NOMO-1 treated with DMSO at 0.1 percent for 48 hours (cell line): Measurements from ENCODE around the gene CBARP.
A peak's percentile ranks its signal among the peaks of the same experiment; 100 is the strongest.

Experiments used
- DNase-seq: peaks from one replicate; lab custom pipeline; 2025; ENCODE audit not compliant: unreplicated experiment; lab: John Stamatoyannopoulos, UW

CBARP gene

DNA sequence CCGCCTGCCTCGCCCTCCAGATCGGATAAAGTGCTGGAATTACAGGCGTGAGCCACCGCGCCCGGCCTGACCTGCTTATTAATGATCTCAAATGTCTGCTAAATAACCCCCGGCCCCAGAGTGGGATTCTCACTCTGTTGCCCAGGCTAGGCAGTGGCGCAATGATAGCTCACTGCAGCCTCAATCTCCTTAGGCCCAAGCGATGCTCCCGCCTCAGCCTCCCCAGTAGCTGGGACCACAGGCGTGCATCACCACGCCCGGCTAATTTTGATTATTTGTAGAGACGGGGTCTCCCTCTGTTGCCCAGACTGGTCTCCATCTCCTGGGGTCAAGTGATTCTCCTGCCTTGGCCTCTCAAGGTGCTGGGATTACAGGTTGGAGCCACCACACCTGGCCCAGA lies 3.1 kb upstream of the CBARP start:
- DNase-seq, result no peak

DNA sequence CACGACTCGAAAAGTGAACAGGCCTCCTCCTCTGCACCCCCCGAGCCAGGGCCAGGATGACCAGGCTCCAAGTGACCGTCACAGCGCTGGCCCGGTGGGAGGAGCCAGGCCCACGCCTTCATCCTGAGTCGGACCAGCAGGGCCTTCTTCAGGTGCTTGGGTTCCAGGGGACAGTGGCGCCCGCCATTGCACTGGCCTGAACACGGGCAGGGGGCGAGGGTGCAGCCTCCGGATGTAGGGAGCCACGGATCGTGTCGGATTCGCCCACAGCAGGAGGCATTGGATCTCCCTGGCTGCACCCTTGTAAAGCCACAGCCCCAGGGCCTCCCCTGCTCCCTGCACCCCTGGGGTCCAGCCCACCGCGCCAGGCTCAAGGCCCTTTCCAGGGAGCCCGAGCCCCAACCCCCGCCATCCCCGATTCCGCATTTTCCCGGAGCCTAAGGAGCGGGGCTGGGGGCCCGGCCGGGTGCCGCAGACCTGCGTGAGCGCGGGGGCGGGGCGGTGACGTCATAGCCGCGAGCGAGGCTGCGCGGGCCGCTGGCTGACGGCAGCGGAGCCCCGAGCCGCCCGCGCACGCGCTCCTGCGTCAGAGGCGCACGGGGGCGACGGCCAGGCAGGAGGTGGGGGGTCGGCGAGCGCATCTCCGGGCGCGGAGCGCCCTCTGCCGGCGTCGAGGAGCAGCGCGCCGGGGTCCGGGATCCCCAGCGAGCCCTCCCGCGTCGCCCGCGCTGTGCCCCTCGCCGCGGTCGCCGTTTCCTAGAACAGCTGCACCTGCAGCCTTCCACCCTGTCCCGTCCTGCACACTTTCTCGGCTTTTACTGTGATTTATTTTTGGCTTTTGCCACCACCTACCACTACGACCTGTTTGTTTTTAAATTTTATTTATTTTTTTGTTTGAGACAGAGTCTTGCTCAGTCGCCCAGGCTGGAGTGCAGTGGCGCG lies 2.3 kb upstream of the CBARP start:
- DNase-seq, result peak; percentile 68

DNA sequence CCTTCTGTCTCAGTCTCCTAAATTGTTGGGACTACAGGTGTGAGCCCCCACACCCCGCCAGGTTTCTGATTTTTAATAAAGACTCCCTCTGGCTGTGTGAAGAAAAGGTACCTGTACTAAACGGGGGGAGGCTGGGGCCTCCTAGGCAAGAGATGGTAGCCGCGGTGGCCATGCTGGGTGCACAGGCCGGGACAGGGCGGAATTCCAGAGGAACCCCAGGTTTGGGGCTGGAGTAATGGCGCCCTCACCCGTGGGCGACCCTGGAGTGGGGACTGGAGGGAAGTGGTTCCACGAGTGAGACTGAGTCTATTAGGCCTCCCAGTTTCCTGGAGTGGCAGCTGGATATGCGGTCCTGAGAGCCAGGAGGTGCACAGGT lies 1.6 kb upstream of the CBARP start:
- no peak for DNase-seq

DNA sequence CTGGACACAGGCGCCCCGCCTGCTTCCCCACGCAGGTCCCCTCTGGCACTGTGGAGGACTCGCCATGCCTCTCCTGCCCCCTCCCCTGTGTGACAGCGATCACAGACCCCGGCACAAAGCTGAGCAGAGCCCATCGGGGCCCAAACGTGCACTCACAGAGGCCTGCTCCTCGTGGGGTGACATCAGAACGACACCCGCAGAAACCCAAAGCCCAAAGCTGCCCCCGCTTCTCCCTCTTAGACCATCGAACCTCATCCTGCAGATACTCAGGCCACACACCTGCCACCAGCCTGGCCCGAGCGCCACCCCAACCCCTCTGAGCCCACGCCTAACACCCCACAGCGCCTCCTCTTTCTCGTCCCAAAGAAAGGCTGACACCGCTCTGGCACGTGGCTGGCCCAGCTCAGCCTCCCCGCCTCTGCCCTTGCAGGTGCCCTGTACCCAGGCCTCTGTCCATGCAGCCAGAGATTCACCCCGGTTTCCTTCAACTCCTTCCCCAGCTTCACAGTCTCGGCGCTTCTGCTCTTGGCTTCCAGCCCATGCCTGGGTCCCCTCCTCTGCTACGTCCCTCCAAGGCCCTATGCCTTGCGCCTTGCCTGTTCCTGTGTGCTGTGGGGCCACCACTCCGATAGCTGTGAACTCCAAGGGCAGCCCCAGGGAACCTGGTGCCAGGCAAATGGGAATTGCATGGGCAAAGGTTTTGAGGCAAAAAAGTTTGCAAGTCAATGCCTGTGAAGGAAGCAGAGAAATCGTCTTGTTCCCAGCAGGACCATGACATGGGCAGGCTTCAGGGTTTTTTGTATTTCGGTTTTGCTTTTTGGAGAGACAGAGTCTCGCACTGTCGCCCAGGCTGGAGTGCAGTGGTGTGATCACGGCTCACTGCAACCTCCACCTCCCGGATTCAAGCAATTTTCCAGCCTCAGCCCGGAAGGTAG lies 831 bp upstream of the CBARP start:
- no peak for DNase-seq

DNA sequence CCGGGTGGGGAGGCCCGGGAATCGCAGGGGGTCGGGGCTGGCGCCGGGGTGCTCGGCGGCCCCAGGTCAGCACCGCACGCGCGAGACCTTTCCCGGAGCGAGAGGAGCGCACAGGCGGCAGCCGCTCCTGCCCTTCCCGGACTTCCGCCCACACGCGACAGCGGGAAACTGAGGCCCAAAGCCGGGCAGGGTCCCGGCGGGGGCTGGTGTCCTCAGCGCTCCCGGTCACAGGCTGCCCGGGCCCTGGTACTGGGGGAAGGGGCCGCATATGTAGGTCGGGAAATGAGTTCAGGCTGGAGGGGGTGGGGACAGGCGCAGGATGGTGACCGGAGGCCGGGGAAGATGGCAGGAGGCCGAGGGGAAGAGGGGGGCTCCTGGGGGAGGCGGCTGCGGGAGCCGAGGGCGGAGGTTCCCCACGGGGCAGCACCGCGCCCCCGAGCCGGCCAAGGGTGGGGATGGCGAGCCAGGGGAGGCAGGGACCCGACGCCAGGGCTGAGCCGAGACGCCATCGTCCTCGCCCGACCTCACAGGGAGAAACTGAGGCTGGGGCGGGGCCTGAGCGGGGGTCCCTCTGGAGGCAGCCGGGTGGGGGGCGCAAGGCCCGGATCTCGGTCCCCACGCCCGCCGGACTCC lies 662 bp downstream of the CBARP start:
- DNase-seq, result no peak

DNA sequence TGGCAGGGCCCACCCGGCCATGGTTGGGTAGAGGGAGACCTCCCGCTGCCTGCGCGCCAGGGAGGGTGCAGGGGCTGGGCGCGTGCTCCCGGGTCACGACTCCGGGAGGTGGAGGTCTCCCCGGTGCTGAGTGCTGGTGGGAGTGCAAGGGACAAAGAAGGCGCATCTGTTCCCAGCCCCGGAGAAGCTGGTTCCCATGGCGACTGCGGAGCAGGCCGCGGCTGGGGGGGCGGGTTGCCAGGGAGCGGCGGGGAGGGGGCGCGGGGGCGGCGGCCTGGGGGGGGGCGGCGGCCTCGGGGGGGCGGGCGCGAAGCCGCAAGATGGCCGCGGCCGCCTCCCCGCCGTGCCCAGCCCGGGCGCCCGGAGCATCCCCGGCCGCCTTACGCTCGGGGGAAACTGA lies 1.2 kb downstream of the CBARP start:
- no peak for DNase-seq

DNA sequence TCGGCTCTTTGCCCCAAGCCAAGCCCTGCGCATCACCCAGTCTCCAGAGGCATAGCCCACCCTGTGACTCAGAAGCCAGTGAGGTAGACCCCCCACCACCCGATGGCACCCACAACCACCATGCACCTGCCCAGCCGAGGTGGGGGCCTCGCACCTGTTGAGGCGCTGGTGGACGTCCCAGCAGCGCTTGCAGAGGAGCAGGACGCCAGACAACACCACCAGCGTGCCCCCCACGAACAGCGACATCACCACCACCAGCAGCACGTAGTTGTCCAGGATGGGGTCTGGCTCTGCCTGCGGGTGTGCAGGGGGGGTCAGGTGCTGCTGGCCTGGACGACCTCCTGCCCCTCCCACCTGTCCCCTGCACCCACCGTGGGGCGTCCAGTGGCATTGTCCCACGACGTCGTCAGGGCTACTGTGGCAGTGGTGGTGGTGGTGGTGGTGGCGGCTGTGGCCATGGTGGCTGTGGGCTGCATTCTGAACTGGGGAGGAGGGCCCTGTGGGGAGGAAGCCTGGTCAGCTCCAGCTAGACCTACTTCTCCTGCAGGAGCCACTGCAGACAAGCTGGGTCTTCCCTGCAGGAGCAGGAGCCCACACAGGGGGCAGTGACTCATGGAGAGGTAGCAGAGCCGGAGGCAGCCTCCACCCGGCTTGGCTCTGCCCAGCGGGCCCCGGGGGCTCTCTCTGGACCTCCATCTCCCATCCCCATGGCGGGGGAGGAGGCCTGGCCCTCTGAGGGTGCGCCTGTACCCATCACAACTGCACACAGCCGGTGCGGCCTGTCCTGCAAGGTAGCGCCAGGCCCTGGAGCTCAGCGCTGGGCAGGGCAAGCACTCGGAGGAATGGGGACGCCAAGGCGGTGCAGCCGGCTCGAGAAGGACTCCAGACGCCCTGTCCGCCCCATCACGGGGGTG lies 1.9 kb downstream of the CBARP start:
- DNase-seq, result no peak

DNA sequence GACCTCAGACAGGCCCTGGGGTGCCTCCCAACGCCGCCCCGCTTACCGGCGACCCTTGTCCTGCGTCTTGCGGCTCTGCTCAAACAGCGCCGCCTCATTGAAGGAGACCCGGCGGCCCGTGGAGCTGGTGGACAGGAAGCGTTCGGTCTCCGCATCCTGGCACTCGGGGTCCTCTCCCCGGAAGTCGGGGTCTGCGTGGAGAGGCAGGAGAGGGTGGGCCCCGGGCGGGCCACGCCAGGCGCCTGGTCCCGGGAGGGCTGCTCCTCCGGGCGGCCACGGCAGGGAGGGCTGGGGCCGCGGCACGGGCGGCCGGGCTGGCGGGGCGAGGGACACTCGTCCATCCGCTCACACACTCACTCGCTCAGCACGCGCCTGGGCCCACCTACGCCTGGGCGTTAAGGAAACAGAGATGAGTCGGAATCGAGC lies 2.8 kb downstream of the CBARP start:
- no peak for DNase-seq

DNA sequence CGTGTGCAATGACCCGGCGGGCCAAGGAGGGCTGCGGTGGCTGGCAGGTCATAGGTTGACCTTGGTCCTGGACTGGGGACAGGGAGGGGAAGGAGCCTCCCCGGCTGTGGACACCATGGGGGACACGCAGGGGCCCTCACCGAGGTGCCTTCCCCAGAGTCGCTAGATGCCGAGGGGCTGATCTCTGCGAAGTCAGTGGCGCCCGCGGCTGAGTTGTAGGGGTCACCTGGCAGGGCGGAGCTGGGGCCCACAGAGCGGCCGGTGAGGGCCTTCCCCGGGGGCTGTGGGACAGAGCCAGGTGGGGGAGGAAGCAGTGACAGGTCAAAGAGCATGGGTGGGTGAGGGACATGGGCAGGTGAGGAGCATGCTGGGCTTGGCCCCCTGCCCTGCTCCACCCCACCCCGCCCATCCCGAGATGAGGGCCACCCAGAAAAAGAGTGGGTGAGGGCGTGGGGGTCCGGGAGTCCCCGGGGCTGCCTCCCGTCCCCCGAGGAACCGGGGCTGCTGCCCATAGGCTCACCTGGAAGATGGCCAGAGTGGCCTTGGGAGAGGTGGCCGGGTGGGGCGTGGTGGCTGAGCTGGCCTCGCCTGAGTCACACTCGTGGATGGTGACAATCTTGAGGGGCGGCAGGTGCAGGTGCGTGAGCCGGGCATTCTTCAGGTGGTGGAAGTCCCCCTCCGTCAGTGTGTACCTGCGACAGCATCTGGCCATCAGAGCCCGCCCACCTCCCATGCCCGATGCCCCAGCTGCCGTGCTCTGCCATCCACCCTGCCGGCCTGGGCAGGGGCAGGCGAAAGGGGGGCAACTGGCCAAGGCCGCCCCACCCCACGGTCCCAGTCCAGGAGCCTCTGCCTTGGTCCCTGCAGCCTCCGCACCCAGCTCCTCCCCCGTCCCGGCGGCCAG lies 3.5 kb downstream of the CBARP start:
- DNase-seq, result no peak

DNA sequence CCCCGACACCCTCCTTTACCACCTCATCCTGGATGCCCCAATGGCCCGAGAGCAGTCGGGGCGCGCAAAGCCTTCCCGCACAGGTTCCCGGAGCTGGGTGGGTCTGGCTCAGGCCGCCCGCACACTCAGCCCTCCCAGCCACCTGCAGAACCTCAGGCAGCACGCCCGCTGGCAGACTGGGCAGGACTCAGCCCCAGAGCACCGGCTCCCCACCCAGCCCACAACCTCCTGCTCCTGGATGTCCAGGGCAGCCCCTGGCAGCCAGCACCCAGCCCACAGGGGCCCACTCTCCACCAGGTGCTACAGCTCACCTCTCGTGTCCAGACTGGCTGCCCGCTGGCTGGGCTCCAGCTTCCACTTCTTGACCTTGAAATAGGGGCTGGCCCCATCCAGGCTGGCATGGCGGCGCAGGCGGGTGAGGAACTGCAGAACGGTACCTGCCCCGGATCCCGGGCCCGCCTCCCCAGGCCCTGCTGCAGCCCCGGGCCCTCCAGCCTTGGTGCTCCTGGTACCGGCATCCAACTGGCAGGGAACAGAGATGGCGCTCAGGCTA lies 4.6 kb downstream of the CBARP start:
- no peak for DNase-seq

DNA sequence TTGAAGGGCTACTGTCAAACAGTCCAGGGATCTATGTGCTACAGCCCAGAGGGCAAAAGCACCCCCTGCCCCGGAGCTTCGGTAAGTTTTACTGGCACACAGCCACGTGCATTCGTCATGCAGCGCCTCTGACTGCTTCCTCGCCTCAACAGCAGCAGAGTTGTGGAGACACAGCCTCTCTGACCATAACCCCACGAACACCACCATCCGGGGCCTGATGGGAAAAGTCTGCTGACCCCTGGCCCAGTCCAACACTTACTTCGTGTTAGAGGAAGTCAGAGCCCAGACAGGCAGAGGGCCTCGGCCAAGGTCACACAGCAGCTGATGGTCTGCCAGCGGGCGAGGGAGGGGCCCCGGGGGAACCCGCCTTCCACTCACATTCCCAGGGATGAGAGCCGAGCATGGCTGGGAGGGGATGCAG lies 5.1 kb downstream of the CBARP start:
- no peak for DNase-seq

DNA sequence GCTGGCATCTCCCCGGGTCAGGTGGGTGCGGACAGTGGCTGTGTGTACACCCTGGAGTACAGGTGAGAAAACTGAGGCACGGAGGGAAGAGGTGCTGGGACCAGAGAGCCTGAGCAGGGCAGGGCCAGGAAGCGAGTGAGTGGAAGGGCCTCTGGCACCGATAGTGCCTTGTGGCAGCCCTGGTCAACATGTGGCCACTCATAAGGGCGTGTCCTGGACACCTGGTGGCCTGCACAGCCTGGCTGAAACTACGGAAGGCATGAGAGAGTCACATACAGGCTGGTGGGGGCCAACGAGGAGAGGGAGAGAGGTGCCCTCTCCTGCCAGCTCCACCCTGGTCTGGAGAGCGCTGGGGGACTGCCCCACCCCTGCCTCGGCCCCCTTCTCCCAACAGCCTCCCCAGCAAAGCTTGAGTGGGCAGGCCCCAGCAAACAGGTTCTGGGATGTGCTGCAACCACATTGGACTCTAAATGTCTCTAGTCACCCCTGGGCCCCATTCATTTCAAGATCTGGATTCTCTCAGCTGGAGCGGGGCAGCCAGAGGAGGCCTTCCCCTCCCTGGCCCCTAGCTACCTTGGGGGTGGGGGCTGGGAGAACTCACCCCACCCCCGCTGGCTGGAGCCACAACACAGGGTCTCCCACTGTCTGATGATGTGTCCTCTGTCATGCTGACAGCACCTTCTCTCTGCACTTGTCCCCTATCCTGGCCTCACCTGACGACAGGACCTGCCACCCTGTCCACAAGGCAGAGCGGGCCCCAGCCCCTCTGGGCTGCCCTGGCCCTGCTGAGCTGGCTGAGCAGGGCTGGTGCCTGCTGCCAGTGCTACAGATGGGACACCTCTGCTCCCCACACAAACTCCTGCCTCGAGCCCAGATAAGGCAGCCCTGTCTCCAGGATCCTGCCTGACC lies 5.8 kb downstream of the CBARP start:
- DNase-seq, result no peak

DNA sequence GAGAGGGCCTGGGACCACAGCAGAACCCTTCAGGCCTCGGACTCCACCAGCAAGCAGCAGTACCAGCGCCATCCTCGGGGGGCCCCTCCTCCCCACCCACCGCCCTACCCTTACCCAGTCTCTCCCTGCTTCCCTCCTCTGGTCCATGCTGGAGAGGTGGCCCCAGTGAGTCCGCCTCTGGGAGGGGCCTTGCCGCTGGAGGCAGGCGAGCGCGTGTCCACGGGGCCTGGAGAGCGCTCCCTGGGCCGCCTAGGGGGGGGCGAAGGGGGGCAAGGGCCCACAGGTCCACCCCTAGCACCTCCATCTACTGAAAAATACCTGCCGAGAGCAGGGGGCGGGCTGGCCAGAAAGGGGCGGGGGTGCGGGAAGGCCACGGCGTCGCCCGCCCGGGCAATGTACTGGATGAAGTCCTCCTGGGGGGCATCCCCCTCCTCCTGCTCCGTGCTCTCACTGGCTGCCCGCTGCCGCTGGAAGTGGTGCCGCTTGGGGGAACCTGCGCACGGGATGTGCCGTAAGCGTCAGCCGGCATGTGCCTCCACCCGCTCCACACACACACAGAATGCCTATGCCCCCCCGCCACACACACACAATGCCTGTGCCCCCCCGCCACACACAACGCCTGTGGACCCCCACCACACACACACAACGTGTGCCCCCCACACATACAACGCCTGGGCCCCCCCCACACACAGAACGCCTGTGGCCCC lies 6.9 kb downstream of the CBARP start:
- DNase-seq, result no peak

DNA sequence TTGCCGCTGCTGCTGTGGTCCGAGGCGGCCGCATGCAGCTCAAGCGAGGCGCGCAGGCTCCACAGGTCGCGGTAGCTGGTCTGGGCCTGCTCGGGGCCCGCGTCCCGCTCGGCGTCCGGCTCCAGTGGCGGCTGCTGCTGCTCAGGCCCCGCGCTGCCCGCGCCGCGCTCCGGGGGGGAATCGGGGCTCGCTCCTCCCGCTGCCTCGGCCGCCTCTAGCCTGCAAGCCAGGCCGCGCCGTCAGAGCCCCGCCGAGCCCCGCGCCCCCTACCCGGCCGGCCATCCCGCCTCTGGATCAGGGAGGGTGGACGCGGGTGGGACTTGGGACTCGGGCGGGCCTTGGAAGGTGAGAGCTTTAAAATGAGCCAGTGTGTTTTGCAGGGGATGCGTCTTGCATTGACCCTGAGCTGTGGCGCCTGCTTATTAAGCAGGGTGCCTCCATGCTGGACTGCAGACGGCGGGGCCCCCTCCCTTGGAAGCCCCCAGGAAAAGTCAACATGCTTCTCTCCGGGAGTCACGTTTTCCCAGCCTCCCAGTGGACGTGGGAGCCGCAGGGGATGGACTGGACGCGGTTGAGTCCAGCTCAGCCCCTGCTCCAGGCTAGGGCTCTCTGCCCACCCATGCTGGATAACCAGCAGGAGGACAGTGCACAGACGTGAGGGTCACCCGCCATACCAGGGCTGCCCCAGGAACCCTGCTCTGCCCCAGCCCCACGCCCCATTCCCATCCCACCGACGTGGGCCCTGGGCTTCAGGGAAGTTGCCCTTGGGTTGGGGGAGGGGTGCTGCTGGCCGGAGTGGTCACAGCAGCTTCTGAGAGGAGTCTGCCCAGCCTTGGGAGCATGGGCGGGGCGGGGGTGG lies 7.7 kb downstream of the CBARP start:
- no peak for DNase-seq

DNA sequence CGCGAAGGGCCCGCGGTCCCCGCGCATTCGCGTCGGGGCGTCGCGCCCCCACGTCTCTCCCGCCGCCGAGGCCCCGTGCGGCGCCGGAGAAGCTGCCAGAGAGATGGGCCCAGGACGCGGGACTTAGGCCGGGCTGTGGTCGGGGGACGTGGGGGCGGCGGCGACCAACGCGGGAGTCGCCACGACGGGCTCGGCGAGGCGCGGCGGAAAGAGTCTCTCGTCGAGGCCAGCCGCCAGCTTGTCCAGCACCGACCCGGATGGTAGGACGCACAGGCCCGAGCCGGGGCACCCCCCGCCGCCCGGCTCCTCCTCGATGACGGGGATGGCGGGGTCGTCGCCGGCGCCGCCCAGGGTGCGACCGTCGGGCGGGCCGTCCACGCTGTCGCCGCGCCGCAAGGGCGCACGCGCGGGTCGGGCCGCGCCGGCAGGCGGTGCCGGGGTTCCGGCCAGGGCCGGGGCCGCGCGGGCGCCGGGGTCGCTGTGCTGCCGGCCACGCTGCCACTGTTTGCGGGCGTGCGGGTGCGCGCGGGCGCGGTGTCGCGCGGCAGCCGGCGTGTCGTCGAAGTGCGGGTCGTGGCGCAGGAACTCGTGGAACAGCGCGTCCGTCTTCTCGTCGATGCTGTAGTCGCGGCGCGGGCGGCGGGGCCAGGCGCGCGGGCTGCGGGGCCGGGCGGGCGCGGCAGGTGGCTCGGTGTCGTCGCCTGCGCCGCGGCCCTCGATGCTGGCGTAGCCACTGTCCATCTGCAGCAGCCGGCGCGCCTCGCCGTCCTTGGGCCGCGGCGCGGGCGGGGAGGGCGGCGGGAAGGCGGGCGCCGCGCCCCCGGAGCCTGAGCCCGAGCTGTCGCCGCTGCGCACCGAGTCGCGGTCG lies 8.5 kb downstream of the CBARP start:
- no peak for DNase-seq
